ENCODE data around the gene FAM169A.
A peak's percentile ranks its signal among the peaks of the same experiment; 100 is the strongest.
"Not testable (repeated sequence)": the region's sequence is repeated elsewhere in the genome, so short reads cannot be mapped to it uniquely, and the experiment has no call there.

FAM169A gene

GRCh38 chr5:74798977-74799911 lies 66.9 kb downstream of the FAM169A start:
- DNase-seq, result no peak

DNA sequence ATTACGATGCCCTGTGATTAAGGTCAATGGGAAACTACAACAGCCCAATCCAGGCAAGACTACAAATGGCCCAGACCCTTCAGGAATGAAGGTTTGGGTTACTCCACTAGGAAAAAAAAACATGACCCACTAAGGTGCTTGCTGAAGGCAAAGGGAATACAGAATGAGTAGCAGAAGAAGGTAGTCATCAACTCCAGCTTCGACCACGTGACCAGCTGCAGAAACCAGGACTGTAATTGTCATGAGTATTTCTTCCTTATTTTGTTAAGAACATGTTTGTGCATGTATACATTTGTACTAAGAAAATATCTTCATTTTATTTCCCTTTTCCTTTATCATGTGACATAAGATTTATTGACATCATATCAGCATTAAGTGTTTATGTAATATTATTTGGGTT lies 74.5 kb downstream of the FAM169A start:
- DNase-seq, result not testable (repeated sequence)

- no peak for DNase-seq
These were observed 78.8 kb downstream of the FAM169A start for GRCh38 chr5:74787424-74787823.

- DNase-seq, result no peak
These were observed 79.3 kb downstream of the FAM169A start for GRCh38 chr5:74786851-74787250.

- DNase-seq, result no peak
These were observed 87.6 kb downstream of the FAM169A start for GRCh38 chr5:74778609-74779008.

DNA sequence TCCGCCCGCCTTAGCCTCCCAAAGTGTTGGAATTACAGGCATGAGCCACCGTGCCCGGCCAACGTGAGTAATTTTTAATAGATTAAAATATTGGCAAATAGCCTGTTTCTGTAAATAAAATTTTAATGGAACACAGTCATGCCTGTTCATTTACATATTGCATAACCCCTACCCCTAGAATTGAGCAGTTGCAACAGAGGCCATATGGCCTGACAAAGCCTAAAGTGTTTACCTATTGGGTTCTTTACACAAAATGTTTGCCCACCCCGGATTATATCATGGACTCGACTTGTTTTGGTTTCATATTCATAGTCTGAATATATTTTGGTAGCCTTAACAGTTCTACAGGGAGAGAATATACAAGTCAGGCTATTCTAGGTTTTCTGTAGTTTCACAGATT lies 93.8 kb downstream of the FAM169A start:
- DNase-seq, result no peak

GRCh38 chr5:74767579-74767913 lies 98.6 kb downstream of the FAM169A start:
- DNase-seq, result no peak

GRCh38 chr5:74766849-74767578 lies 99.2 kb downstream of the FAM169A start, which contains the start of the genes GFM2 and NSA2:
Gene GFM2, minus strand, starts transcription at chr5:74767117. Its CDS starts 3,375 bp downstream, at chr5:74763742.
Gene NSA2, plus strand, starts transcription at chr5:74767249. Its CDS starts 112 bp downstream, at chr5:74767361.
- DNase-seq, result peak; percentile 96

DNA sequence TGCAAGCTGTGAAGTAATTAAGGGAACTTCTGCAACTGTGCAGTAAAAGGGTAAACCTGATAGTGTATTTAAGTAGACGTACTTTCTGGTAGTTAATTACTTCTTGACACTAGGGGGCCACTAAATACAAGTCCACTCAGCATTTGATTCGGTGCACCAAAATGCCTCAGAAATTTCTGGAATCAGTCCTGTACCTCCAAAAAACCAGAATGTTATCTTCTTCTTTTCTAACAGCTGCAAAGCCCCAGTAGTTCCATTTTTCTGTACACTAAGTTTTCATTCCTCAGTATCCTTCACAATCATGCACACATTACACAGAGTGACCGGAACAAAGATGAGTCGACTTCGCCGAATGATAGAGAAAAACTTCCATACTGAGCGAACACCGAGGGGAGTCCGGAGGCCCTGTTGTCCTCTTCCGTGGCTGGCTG lies 99.8 kb downstream of the FAM169A start:
- no peak for DNase-seq

DNA sequence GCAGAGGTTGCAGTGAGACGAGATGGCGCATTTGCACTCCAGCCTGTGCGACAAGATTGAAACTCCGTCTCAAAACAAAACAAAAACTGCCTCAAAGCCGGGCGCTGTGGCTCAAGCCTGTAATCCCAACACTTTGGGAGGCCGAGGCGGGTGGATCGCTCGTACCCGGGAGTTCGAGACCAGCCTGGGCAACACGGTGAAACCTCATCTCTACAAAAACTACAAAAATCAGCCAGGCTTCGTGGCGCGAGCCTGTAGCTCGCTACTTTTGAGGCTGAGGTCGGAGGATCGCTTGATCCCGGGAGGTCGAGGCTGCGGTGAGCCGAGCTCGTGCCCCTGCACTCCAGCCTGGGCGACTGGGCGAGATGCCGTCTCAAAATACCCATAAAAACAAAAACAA lies 100.3 kb downstream of the FAM169A start:
- no peak for DNase-seq

DNA sequence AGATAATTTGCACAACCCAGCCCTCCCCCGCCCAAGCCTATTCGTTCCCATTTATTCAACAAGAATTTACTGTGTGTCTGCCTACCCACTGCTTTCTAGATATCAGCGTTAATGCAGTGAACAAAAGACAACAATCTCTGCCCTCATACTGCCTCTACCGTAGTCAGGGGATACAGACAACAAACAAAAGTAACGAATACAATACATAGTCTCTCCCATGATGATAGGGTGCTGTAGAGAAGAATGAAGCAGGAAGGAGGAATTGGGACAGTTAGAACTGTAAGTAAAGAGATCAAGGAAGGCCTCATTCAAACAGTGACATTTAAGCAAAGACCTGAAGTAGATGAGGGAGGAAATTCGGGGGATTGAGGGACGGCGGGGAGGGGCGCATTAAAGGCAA lies 101.0 kb downstream of the FAM169A start:
- no peak for DNase-seq

DNA sequence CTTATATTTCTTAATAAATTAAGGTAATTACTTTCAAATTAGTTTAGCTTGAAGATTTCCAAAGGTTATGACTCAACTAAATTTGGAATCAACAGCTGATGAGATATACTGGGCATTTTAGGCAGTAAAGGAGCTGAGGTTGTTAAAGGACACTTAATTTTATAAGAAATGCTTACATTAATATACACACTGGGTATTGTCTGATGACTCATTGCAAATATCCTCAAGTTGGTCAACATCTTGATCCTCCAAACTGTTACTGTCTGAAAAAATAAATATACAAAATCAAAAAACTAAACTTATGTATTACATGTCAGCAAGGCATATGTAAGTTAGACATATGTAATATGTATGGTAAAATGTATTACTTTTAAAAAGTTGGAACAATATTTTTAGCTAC lies 102.7 kb downstream of the FAM169A start:
- no peak for DNase-seq

DNA sequence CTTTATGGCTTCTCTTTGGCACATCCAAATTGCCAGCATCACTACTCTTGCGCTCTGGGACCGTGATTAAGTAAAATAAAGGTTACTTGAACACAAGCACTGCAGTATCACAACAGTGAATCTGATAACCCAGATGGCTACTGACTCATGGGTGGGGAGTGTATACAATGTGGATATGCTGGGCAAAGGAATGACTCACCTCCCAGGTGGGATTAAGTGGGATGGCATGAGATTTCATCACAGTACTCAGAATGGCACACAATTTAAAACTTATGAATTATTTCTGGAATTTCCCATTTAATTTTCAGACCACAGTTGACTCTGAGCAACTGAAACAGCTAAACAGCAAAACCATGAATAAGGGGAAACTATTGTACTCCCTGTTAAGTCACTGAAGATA lies 103.6 kb downstream of the FAM169A start:
- DNase-seq, result no peak

GRCh38 chr5:74761241-74761640 lies 104.9 kb downstream of the FAM169A start:
- no peak for DNase-seq

GRCh38 chr5:74748742-74749141 lies 117.4 kb downstream of the FAM169A start:
- not testable (repeated sequence) for DNase-seq

- DNase-seq, result no peak
These were observed 127.8 kb downstream of the FAM169A start for GRCh38 chr5:74738406-74738805.

GRCh38 chr5:74736759-74737158 lies 129.4 kb downstream of the FAM169A start:
- DNase-seq, result no peak
